Measurements from ENCODE around the gene NDUFS7. TPM values are rescaled to one million over a fixed set of nuclear protein-coding genes. Genes with fewer than 3 reads are reported as not detected.

NDUFS7 gene
- total and polyA plus RNA-seq, 2 donors (not counting 3 experiments of a cell fraction or from before 2014, with no cell fraction given), result 101 to 224 TPM

- Histone ChIP-seq H3K9ac (replicated peaks; ENCODE audit: extremely low read depth, insufficient read depth, low read length) (no peak overlapping the region), H3K36me3 (ENCODE audit: control insufficient read depth in 2 of 2, extremely low read depth in 1 of 2, insufficient read depth in 2 of 2, low read length in 2 of 2) (peaks cover 0 to 17% of the 10 kb centered on the region in 2 experiments), H3K4me2 (ENCODE audit: insufficient read depth, low read length) (no peak overlapping the region), H2AFZ (ENCODE audit: low read depth, low read length) (no peak overlapping the region), H3K27ac (ENCODE audit: insufficient read depth, low read depth, low read length) (no peak overlapping the region), H3K79me2 (ENCODE audit: control insufficient read depth, insufficient read depth, low read length) (peaks cover 96% of the 10 kb centered on the region), H3K27me3 (ENCODE audit: control insufficient read depth in 2 of 2, insufficient read depth in 2 of 2, low read length in 2 of 2) (no peaks in the 10 kb centered on the region), H4K20me1 (replicated peaks; ENCODE audit: control insufficient read depth, extremely low read depth, insufficient read depth, low read length) (no peaks in the 10 kb centered on the region), H3K9me3 (replicated peaks; ENCODE audit: control insufficient read depth, insufficient read depth, low read length) (no peaks in the 10 kb centered on the region), H3K4me3 (replicated peaks in 1 of 3; ENCODE audit: insufficient read depth in 1 of 3, low read depth in 1 of 3, low read length in 3 of 3) (no peak overlapping the region), H3K4me1 (ENCODE audit: control insufficient read depth, extremely low read depth, insufficient read depth, low read length) (peaks cover 39% of the 10 kb centered on the region), H3K9me1 (replicated peaks; ENCODE audit: control insufficient read depth, extremely low read depth, insufficient read depth, low read length) (no peaks in the 10 kb centered on the region)
- intact Hi-C loops (cut with micrococcal nuclease), result no loop called here
- DNase-seq (ENCODE audit: low read depth, low spot score) (no peak), FAIRE-seq (no peak)
- dilution Hi-C loops (cut with MboI; ENCODE audit: extremely low pct_ligation_motif_present, low sequenced_read_pairs), result no loop called here
- TF ChIP-seq POLR2AphosphoS5 (IDR thresholded peaks at IDR 0.05; ENCODE audit: insufficient read depth, low read depth, low read length), result no peak
- no peak for TF ChIP-seq MYC (IDR thresholded peaks at IDR 0.05; ENCODE audit: low read depth, low read length)
- no peak for TF ChIP-seq EZH2 (IDR thresholded peaks at IDR 0.05; ENCODE audit: borderline replicate concordance, low read depth, low read length, severe bottlenecking)
- no peak for TF ChIP-seq CTCF (IDR thresholded peaks at IDR 0.05; ENCODE audit: extremely low read depth in 1 of 2, insufficient read depth in 1 of 2, low read depth in 1 of 2, low read length in 2 of 2)
- no peak for TF ChIP-seq GATA2 (IDR thresholded peaks at IDR 0.05; ENCODE audit: insufficient read depth, insufficient read length, low read depth, low read length)
- no peak for TF ChIP-seq JUN (IDR thresholded peaks at IDR 0.05; ENCODE audit: borderline replicate concordance, insufficient read depth, insufficient read length, low read depth)
- TF ChIP-seq FOS (IDR thresholded peaks at IDR 0.05; ENCODE audit: borderline replicate concordance, insufficient read depth, low read length), result no peak
- TF ChIP-seq MAX (IDR thresholded peaks at IDR 0.05; ENCODE audit: insufficient read depth, insufficient read length), result no peak
- TF ChIP-seq POLR2A (IDR thresholded peaks at IDR 0.05; ENCODE audit: low read depth, low read length), result no peak
- CTCF ChIA-PET, result interaction anchor here (0.6 to 1.4 kb wide), 5 partner anchors 9 to 169 kb away, joined by 3 to 5 read pairs (median 3); no protein-coding TSS in a partner anchor
- BruUV-seq (replicated peaks), result no TSS peak
- POLR2A ChIA-PET, result no interaction called here
Observed at GRCh38 chr19:1412995-1413800, 29.5 kb downstream of the NDUFS7 start.
